Measurements from ENCODE around the gene GABRA6. TPM values are rescaled to one million over a fixed set of nuclear protein-coding genes. Genes with fewer than 3 reads are reported as not detected.

GABRA6 gene
- total RNA-seq, 4 donors from 2014 or later = not detected

GRCh38 chr5:161660806-161661205, 24.7 kb upstream of the GABRA6 start:
- TF ChIP-seq CTCF (IDR thresholded peaks at IDR 0.05) (no peak), EP300 (IDR thresholded peaks at IDR 0.05) (no peak), POLR2A (IDR thresholded peaks at IDR 0.05; ENCODE audit: low read depth) (no peak), POLR2AphosphoS5 (IDR thresholded peaks at IDR 0.05) (no peak)
- Histone ChIP-seq H3K36me3 (no peaks in the 10 kb centered on the region), H3K4me3 (no peak overlapping the region)

GRCh38 chr5:161663431-161663830, 22.1 kb upstream of the GABRA6 start:
- Histone ChIP-seq H3K4me1 (no peaks in the 10 kb centered on the region), H3K27me3 (no peaks in the 10 kb centered on the region), H3K27ac (replicated peaks in 1 of 4) (no peak overlapping the region), H3K36me3 (no peaks in the 10 kb centered on the region), H3K9me3 (peaks cover 0 to 4% (median 0%) of the 10 kb centered on the region in 4 donors), H3K4me3 (no peak overlapping the region)
- no peak for DNase-seq (ENCODE audit: extremely low spot score)
- TF ChIP-seq EP300 (IDR thresholded peaks at IDR 0.05) (no peak), POLR2A (IDR thresholded peaks at IDR 0.05; ENCODE audit: low read depth) (no peak), CTCF (IDR thresholded peaks at IDR 0.05) (no peak), POLR2AphosphoS5 (IDR thresholded peaks at IDR 0.05) (no peak)
- intact Hi-C loops (cut with DNase I) = no loop called here

More at GRCh38 chr5:161660806-161661205, 24.7 kb upstream of the GABRA6 start:
- intact Hi-C loops (cut with DNase I) = no loop called here
- Histone ChIP-seq H3K9me3 (peaks cover 0 to 4% (median 0%) of the 10 kb centered on the region in 4 donors), H3K4me1 (no peaks in the 10 kb centered on the region), H3K27ac (replicated peaks in 1 of 4) (no peak overlapping the region), H3K27me3 (no peaks in the 10 kb centered on the region)
- DNase-seq (ENCODE audit: extremely low spot score) = no peak
- WGBS = 86% methylated on average over 7 of the region's 12 CpGs

GRCh38 chr5:161676103-161676502, 9.4 kb upstream of the GABRA6 start:
- no peak overlapping the region for H3K4me3 ChIP-seq
- no peaks in the 10 kb centered on the region for H3K27me3 ChIP-seq
- no peaks in the 10 kb centered on the region for H3K36me3 ChIP-seq
- no peak for DNase-seq (ENCODE audit: extremely low spot score)
- H3K27ac ChIP-seq (replicated peaks in 1 of 4) = no peak overlapping the region
- intact Hi-C loops (cut with DNase I) = no loop called here
- no peak for TF ChIP-seq POLR2AphosphoS5 (IDR thresholded peaks at IDR 0.05)
- TF ChIP-seq CTCF (IDR thresholded peaks at IDR 0.05) = peak; percentile 21 to 42 (median 34)
- H3K9me3 ChIP-seq = no peaks in the 10 kb centered on the region
- H3K4me1 ChIP-seq = no peaks in the 10 kb centered on the region
- WGBS = 9% methylated on average over 2 of the region's 2 CpGs

GRCh38 chr5:161686149-161686548, 628 bp downstream of the GABRA6 start:
- TF ChIP-seq CTCF (IDR thresholded peaks at IDR 0.05) (no peak), EP300 (IDR thresholded peaks at IDR 0.05) (no peak), POLR2A (IDR thresholded peaks at IDR 0.05; ENCODE audit: low read depth) (no peak), POLR2AphosphoS5 (IDR thresholded peaks at IDR 0.05) (no peak)
- H3K9me3 ChIP-seq = no peaks in the 10 kb centered on the region
- H3K27me3 ChIP-seq = no peaks in the 10 kb centered on the region
- no peak overlapping the region for H3K4me3 ChIP-seq
- H3K36me3 ChIP-seq = no peaks in the 10 kb centered on the region
- no peak overlapping the region for H3K27ac ChIP-seq (replicated peaks in 1 of 4)
- intact Hi-C loops (cut with DNase I) = no loop called here
- no peak for DNase-seq (ENCODE audit: extremely low spot score)
- no peaks in the 10 kb centered on the region for H3K4me1 ChIP-seq
- WGBS = 72% methylated on average over 8 of the region's 8 CpGs

- intact Hi-C loops (cut with DNase I) = no loop called here
- no peak for TF ChIP-seq POLR2A (IDR thresholded peaks at IDR 0.05; ENCODE audit: low read depth)
- TF ChIP-seq POLR2AphosphoS5 (IDR thresholded peaks at IDR 0.05) = no peak
- no peak for TF ChIP-seq EP300 (IDR thresholded peaks at IDR 0.05)
- TF ChIP-seq CTCF (IDR thresholded peaks at IDR 0.05) = no peak
- Histone ChIP-seq H3K27ac (replicated peaks in 1 of 4) (no peak overlapping the region), H3K27me3 (no peaks in the 10 kb centered on the region), H3K9me3 (no peaks in the 10 kb centered on the region), H3K4me3 (no peak overlapping the region), H3K4me1 (no peaks in the 10 kb centered on the region), H3K36me3 (no peaks in the 10 kb centered on the region)
- WGBS = 84% methylated on average over 3 of the region's 3 CpGs
- DNase-seq (ENCODE audit: extremely low spot score) = no peak
These were observed 1.4 kb downstream of the GABRA6 start for GRCh38 chr5:161686881-161687280.
